Naive thymus-derived CD4-positive, alpha-beta T cell (primary cell): ENCODE measurements around the gene CA12. TPM values are rescaled to one million over a fixed set of nuclear protein-coding genes. Genes with fewer than 3 reads are reported as not detected.

Source experiments
- ATAC-seq: fragments of 150-1000 bp; cut with Tn5 transposase; 2 replicates; pipeline ENCODE4 v1.10.0; 2021; ENCODE audit warnings: mild to moderate bottlenecking, moderate library complexity
- CTCF ChIA-PET: fragments of 350-600 bp; sonication (Branson Sonifier 250); formaldehyde crosslinking; loops from one replicate; lab custom pipeline; 2021; ENCODE audit warnings: antibody characterized with exemption; lab: Charles Lee
- POLR2A ChIA-PET: fragments of 350-600 bp; sonication (Branson Sonifier 250); formaldehyde crosslinking; loops from one replicate; lab custom pipeline; 2021; ENCODE audit warnings: antibody characterized with exemption, inconsistent platforms; lab: Charles Lee
- DNase-seq, 9 donors: peaks; one replicate each; pipeline versions ENCODE4 v3.0.0 to v3.0.0-alpha.2; 2020 to 2022; ENCODE audit warnings: mixed read lengths in 1 of 9
- H3K27ac ChIP-seq: one replicate; pipeline ENCODE4 v1.7.0; 2013; ENCODE audit warnings: mild to moderate bottlenecking, low read depth, low read length, moderate library complexity
- H3K27me3 ChIP-seq, 2 donors: one replicate each; pipeline ENCODE4 v1.7.0; 2013; ENCODE audit warnings: low read length in 2 of 2, mild to moderate bottlenecking in 2 of 2, moderate library complexity in 2 of 2; ENCODE audit not compliant: control insufficient read depth in 2 of 2, insufficient read depth in 2 of 2
- H3K36me3 ChIP-seq, 3 experiments: 1 replicate in 2 of 3; 2 replicates in 1 of 3; pipeline ENCODE4 v1.7.0; 2013; ENCODE audit warnings: low read length in 3 of 3, mild to moderate bottlenecking in 3 of 3, moderate library complexity in 1 of 3; ENCODE audit not compliant: insufficient read depth in 3 of 3, control insufficient read depth in 2 of 3
- H3K4me1 ChIP-seq, 2 donors: one replicate each; pipeline ENCODE4 v1.7.0; 2013; ENCODE audit warnings: low read length in 2 of 2, mild to moderate bottlenecking in 2 of 2, moderate library complexity in 1 of 2; ENCODE audit not compliant: control insufficient read depth in 2 of 2, insufficient read depth in 2 of 2
- H3K4me3 ChIP-seq: 2 replicates; pipeline ENCODE4 v1.7.0; 2013; ENCODE audit warnings: mild to moderate bottlenecking, low read length
- H3K9me3 ChIP-seq, 3 experiments: 1 replicate in 2 of 3; 2 replicates in 1 of 3; pipeline ENCODE4 v1.7.0; 2013; ENCODE audit warnings: low read length in 3 of 3; ENCODE audit not compliant: control insufficient read depth in 2 of 3
- H3K27ac Mint-ChIP-seq, 9 donors: one replicate each; pipeline ENCODE4 v1.8.0; 2020 to 2022; ENCODE audit warnings: mixed read lengths in 9 of 9, mild to moderate bottlenecking in 8 of 9, moderate library complexity in 5 of 9, inconsistent platforms in 2 of 9
- H3K27me3 Mint-ChIP-seq, 5 donors: one replicate each; pipeline ENCODE4 v1.8.0; 2021 to 2022; ENCODE audit warnings: mixed read lengths in 5 of 5, mild to moderate bottlenecking in 1 of 5
- H3K36me3 Mint-ChIP-seq, 5 donors: one replicate each; pipeline ENCODE4 v1.8.0; 2020 to 2022; ENCODE audit warnings: mixed read lengths in 5 of 5, mild to moderate bottlenecking in 3 of 5, inconsistent platforms in 1 of 5
- H3K4me1 Mint-ChIP-seq, 7 donors: one replicate each; pipeline ENCODE4 v1.8.0; 2020 to 2022; ENCODE audit warnings: mixed read lengths in 7 of 7, mild to moderate bottlenecking in 3 of 7, inconsistent platforms in 1 of 7
- H3K4me3 Mint-ChIP-seq, 10 donors: one replicate each; pipeline ENCODE4 v1.8.0; 2020 to 2022; ENCODE audit warnings: mild to moderate bottlenecking in 10 of 10, mixed read lengths in 10 of 10, moderate library complexity in 6 of 10, inconsistent platforms in 2 of 10
- H3K9me3 Mint-ChIP-seq, 11 donors: one replicate each; pipeline ENCODE4 v1.8.0; 2020 to 2022; ENCODE audit warnings: mixed read lengths in 11 of 11, mild to moderate bottlenecking in 4 of 11, inconsistent platforms in 1 of 11, moderate library complexity in 1 of 11
- intact Hi-C, 2 donors: fragments of 100-400 bp; cut with micrococcal nuclease; formaldehyde crosslinking; loops; one replicate each; pipeline ENCODE4 v1.15.1; 2023
- polyA plus RNA-seq, 2 donors: library from polyadenylated mRNA; unstranded; fragments of 300-500 nt; fragmentation: Illumina TruSeq; gene quantifications; one replicate each; pipeline ENCODE4 v1.2.3, GENCODE V29; 2021
- total RNA-seq, 6 experiments: library from RNA in 5 of 6; stranded (reverse) in 5 of 6; gene quantifications; 1 replicate in 5 of 6; 2 replicates in 1 of 6; pipeline ENCODE4 v1.2.3 and lab custom pipeline; 2021 to 2026

The CA12 gene
- total and polyA plus RNA-seq, 7 experiments from 2014 or later: 0.02 TPM; not detected in 6

DNA sequence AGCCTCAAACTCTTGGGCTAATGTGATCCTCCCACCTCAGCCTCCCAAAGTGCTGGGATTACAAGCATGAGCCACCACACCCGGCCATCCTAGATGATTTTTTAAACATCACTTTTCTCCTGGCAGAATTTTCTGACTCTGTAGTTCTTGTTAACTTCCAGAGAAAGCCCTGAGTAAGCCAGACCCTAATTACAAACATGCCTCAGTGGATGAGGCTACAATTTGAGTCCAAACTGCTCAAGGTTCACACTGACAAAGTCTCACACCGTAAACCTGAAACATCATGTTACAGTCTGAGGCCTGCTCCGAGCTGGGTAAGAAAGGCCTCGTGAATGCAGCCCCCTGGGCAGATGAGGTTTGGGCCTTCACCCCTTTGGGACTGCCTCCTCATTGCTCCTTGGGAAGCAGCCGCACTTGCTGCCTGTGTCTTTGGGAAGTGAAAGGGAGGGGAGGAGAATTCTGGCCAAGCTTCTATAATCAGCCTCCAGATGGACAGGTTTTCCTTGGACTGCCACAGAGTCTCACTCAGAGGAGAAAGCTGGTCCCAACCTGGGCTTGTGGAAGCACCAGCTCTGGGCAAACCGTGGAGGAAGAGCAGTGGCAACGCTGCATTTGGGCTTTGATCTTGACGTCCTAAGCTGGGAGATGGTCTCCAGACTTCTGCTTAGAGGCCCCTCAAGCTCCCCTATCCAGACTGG is 46.0 kb downstream of the CA12 start:
- CTCF ChIA-PET: no interaction called here
- H3K27ac Mint-ChIP-seq: no peak overlapping the region
- no peak overlapping the region for H3K4me3 ChIP-seq
- H3K4me1 Mint-ChIP-seq: no peaks in the 10 kb centered on the region
- no peak for ATAC-seq
- intact Hi-C loops: no loop called here
- no peak for DNase-seq
- no peaks in the 10 kb centered on the region for H3K36me3 ChIP-seq
- no peak overlapping the region for H3K27ac ChIP-seq
- no peak overlapping the region for H3K4me3 Mint-ChIP-seq
- no peaks in the 10 kb centered on the region for H3K9me3 ChIP-seq
- H3K9me3 Mint-ChIP-seq: no peaks in the 10 kb centered on the region
- no peaks in the 10 kb centered on the region for H3K27me3 Mint-ChIP-seq
- H3K27me3 ChIP-seq: no peaks in the 10 kb centered on the region
- POLR2A ChIA-PET: no interaction called here
- H3K36me3 Mint-ChIP-seq: no peaks in the 10 kb centered on the region
- no peaks in the 10 kb centered on the region for H3K4me1 ChIP-seq

DNA sequence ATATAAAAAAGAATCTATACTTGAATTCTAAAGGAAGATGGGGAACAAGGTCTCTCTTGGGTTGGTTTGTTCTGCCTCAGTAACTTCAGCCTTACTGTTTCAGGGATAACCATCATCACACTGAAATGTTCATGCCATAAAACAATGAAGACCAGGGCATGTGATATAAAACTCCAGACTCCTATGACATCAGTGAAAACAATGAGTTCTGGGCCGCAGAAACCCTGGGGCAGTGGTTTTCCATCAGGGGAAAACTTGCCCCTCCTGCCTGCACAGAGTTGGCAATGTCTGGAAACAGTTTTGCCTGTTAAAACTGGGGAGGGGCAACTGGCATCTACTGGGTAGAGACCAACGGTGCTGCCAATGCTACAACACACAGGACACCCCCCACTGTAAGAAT is 46.8 kb downstream of the CA12 start:
- H3K4me1 Mint-ChIP-seq: no peaks in the 10 kb centered on the region

DNA sequence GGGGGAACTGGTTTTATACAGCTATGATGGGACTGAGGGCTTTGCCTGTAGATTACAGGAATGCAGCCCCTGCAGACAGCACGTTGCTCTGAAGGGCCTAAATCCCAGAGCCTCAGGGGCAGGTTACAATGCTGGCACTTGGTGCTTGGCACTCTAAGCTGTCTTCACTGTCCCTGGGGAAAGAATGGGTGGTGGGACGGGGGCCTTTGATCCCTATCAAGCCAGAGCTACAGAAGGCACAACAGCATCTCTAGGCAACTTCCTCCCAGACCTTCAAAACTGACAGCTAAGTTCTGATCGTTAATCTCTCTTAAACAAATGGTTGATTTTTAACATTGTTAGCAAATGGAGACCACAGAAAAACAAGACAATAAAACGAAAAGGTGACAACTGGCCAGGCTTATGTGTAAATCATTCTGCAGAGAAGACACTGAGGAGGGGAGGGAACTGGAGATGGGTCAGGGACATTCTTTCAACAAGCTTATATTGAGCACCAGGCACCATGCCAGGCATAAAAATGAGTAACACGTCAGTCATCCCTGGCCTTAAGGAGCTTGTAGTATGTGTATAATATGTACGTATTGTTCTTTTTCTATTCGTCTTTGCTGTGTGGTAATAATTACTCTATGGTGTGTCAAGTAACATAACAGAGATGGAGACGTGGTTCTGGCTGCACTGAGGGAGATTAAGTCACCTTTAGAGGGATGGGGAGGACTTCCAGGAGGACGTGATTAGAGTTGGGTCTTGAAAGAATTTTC is 49.1 kb downstream of the CA12 start:
- ATAC-seq (no peak), DNase-seq (no peak)
- Mint-ChIP-seq H3K4me1 (no peaks in the 10 kb centered on the region), H3K9me3 (no peaks in the 10 kb centered on the region), H3K36me3 (no peaks in the 10 kb centered on the region), H3K27me3 (no peaks in the 10 kb centered on the region), H3K27ac (no peak overlapping the region), H3K4me3 (no peak overlapping the region)
- no peaks in the 10 kb centered on the region for H3K9me3 ChIP-seq
- H3K27ac ChIP-seq: no peak overlapping the region
- intact Hi-C loops: no loop called here
- H3K27me3 ChIP-seq: no peaks in the 10 kb centered on the region
- ChIA-PET CTCF (no interaction called here), POLR2A (no interaction called here)
- no peaks in the 10 kb centered on the region for H3K4me1 ChIP-seq
- H3K4me3 ChIP-seq: no peak overlapping the region
- no peaks in the 10 kb centered on the region for H3K36me3 ChIP-seq

More for the DNA sequence above, 46.8 kb downstream of the CA12 start:
- no peaks in the 10 kb centered on the region for H3K4me1 ChIP-seq
- Mint-ChIP-seq H3K27ac (no peak overlapping the region), H3K36me3 (no peaks in the 10 kb centered on the region), H3K9me3 (no peaks in the 10 kb centered on the region), H3K27me3 (no peaks in the 10 kb centered on the region), H3K4me3 (no peak overlapping the region)
- intact Hi-C loops: no loop called here
- H3K36me3 ChIP-seq: no peaks in the 10 kb centered on the region
- no peak for DNase-seq
- ChIA-PET POLR2A (no interaction called here), CTCF (no interaction called here)
- H3K9me3 ChIP-seq: no peaks in the 10 kb centered on the region
- no peak for ATAC-seq
- H3K27ac ChIP-seq: no peak overlapping the region
- no peak overlapping the region for H3K4me3 ChIP-seq
- no peaks in the 10 kb centered on the region for H3K27me3 ChIP-seq

DNA sequence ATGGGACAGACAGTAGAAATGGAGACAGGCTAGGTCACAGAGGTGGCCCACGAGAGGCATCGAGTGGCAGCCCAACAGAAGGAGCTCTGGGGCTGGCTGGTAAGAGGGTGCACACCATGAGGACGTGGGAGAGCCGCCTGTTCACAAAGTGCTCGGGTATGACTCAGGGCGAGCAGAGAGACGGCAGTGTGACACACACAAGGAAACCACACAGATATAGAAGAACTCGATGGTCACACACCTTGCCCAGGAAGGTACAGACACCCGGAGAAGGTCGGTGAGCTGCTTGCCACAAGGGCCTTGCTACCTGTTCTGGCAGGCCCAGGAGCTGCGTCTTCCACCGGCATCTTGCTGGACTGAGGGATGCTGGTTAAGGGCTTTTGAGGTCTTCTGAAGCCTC is 50.2 kb downstream of the CA12 start:
- no peaks in the 10 kb centered on the region for H3K9me3 ChIP-seq
- no peak overlapping the region for H3K27ac ChIP-seq
- Mint-ChIP-seq H3K27me3 (no peaks in the 10 kb centered on the region), H3K36me3 (no peaks in the 10 kb centered on the region), H3K27ac (no peak overlapping the region), H3K9me3 (no peaks in the 10 kb centered on the region), H3K4me1 (no peaks in the 10 kb centered on the region), H3K4me3 (no peak overlapping the region)
- no peaks in the 10 kb centered on the region for H3K27me3 ChIP-seq
- no peaks in the 10 kb centered on the region for H3K36me3 ChIP-seq
- ATAC-seq: no peak
- DNase-seq: no peak
- H3K4me3 ChIP-seq: no peak overlapping the region
- CTCF ChIA-PET: no interaction called here
- intact Hi-C loops: no loop called here
- POLR2A ChIA-PET: no interaction called here
- H3K4me1 ChIP-seq: no peaks in the 10 kb centered on the region

DNA sequence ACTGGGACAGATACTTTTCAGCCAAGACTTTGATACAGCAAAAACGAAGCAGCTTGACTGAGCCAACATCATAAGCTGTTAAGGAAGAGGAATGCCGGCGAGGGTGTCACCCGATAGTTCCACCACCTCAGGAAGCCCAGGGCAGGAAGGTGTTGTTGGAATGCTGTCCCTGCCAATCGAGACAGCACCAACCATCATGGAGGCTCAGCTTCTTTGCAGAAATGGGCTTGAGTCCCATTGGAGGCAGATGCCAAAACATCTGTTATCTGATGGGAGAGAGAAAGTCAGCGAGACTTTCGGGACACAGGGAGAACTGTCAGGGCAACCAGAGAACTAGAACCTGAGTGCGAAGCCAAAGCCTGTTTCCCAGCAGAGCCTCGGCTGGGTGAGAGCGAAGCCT is 50.7 kb downstream of the CA12 start:
- H3K9me3 ChIP-seq: no peaks in the 10 kb centered on the region
- ChIA-PET CTCF (no interaction called here), POLR2A (no interaction called here)
- H3K9me3 Mint-ChIP-seq: no peaks in the 10 kb centered on the region
- H3K4me1 Mint-ChIP-seq: no peaks in the 10 kb centered on the region
- no peaks in the 10 kb centered on the region for H3K36me3 ChIP-seq
- no peak overlapping the region for H3K4me3 Mint-ChIP-seq
- H3K36me3 Mint-ChIP-seq: no peaks in the 10 kb centered on the region
- no peak for DNase-seq
- no peak overlapping the region for H3K27ac ChIP-seq
- intact Hi-C loops: no loop called here
- no peak overlapping the region for H3K4me3 ChIP-seq
- H3K27ac Mint-ChIP-seq: no peak overlapping the region
- no peaks in the 10 kb centered on the region for H3K27me3 Mint-ChIP-seq
- H3K4me1 ChIP-seq: no peaks in the 10 kb centered on the region
- no peak for ATAC-seq
- H3K27me3 ChIP-seq: no peaks in the 10 kb centered on the region

DNA sequence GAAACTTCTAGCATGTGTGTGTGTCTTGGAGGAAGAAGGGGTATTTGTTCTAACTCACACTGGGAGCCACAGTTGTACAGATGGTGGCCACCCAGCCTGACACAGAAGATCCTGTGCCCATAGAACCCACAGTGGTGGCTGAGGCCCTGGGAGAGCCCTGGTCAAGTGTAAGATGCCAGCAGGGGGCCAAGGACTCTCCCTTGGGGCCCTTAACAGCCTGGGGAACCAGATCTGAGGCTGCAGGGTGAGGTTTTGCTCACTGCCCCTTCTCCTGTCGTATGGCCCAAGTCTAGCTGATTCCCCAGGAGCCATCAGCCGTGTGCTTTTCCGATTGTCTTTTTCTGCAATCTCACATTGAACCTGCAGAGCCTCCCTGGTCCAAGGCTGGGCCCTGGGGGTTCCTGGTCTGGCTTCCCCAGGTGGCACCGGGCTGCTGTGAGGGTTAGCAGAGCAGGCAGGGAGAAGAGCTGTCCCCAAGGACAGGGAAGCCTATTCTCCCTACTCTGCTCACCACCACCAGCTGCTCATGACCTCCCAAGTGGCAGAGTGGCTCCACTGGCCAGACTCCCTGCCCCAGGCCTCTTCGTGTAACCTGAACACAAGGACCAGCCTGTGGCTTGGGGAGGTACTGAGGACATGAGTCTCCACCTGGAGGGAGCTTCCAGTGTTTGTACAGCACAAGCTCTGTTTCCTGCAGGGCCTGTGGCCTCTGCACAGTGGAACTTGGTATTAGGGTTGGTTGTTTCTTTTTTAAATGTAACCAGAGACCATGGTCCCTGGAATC is 51.9 kb downstream of the CA12 start:
- H3K9me3 ChIP-seq: no peaks in the 10 kb centered on the region
- no peaks in the 10 kb centered on the region for H3K36me3 Mint-ChIP-seq
- no peak overlapping the region for H3K4me3 ChIP-seq
- CTCF ChIA-PET: no interaction called here
- intact Hi-C loops: no loop called here
- no peak overlapping the region for H3K27ac Mint-ChIP-seq
- no peaks in the 10 kb centered on the region for H3K36me3 ChIP-seq
- no peaks in the 10 kb centered on the region for H3K27me3 ChIP-seq
- no peaks in the 10 kb centered on the region for H3K27me3 Mint-ChIP-seq
- H3K4me3 Mint-ChIP-seq: no peak overlapping the region
- H3K4me1 ChIP-seq: no peaks in the 10 kb centered on the region
- DNase-seq: no peak
- POLR2A ChIA-PET: no interaction called here
- ATAC-seq: no peak
- no peaks in the 10 kb centered on the region for H3K9me3 Mint-ChIP-seq
- H3K4me1 Mint-ChIP-seq: no peaks in the 10 kb centered on the region
- H3K27ac ChIP-seq: no peak overlapping the region
